ENCODE data around the gene DUSP5.
A peak's percentile ranks its signal among the peaks of the same experiment; 100 is the strongest.
"Not testable (repeated sequence)": the region's sequence is repeated elsewhere in the genome, so short reads cannot be mapped to it uniquely, and the experiment has no call there.

DUSP5 gene

DNA sequence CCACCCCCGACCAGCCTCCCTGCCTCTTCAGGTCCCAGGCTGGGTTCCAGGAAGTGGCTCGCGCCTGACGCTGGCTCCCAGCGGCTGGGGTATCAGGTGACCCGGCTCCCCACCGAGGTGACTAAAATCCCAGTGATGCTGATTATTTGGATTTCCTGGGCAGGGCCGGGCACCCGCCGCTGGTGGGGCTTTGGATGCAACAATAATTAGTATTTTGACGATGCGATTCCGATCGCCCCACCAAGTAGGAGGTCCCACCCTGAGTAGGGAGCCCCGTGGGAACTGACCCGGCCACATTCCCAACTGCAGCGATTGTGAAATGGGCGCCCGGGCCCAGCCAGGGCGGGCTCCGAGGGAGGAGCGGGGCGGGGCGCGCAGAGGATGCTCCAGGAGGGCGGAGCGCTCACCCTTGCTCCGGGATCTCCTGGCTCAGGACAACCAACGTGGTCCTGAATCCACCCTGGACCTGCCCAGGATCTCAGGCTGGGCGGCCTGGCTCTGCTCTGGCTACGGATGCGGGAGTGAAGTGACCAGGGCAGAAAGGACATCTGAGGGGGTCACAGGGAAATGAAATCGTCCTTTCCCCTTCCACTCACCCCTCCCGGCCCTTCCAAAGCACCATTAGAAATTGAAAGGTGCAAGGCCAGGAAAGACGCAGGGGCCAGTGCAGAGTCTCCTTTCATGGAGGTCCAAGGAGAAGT is 32.6 kb downstream of the DUSP5 start:
- no peak for TF ChIP-seq CTCF (IDR thresholded peaks at IDR 0.05; ENCODE audit: insufficient read depth, missing control alignments)
- DNase-seq (ENCODE audit: insufficient read length, low spot score) (no peak), FAIRE-seq (no peak)

GRCh38 chr10:110531687-110532086 is 34.0 kb downstream of the DUSP5 start:
- TF ChIP-seq CTCF (IDR thresholded peaks at IDR 0.05; ENCODE audit: insufficient read depth, missing control alignments), result no peak
- FAIRE-seq (no peak), DNase-seq (ENCODE audit: insufficient read length, low spot score) (no peak)

GRCh38 chr10:110532628-110533027 is 34.9 kb downstream of the DUSP5 start:
- not testable (repeated sequence) for DNase-seq (ENCODE audit: insufficient read length, low spot score); FAIRE-seq

GRCh38 chr10:110533149-110533548 is 35.4 kb downstream of the DUSP5 start:
- DNase-seq (ENCODE audit: insufficient read length, low spot score) (no peak), FAIRE-seq (no peak)
- no peak for TF ChIP-seq CTCF (IDR thresholded peaks at IDR 0.05; ENCODE audit: insufficient read depth, missing control alignments)

DNA sequence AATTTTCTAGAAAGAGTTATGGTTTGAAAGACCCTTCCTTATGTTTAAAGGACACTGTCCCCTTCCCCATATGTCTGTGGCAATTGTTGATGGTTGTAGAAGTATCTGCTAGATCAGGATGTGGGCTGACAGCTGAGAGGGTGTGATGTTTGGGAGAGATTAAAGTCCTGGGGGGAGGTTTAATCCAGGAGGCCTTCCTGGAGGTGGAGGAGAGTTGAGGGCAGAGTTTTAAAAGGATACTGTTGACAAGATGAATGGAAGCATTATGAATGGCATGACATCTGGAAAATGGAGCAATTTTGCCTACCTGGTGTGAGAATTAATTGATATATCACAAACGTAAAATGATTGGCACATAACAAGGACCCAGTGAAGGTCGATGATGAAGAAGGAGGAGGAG is 36.9 kb downstream of the DUSP5 start:
- TF ChIP-seq CTCF (IDR thresholded peaks at IDR 0.05; ENCODE audit: insufficient read depth, missing control alignments), result no peak
- no peak for DNase-seq (ENCODE audit: insufficient read length, low spot score)
- no peak for FAIRE-seq

- FAIRE-seq (no peak), DNase-seq (ENCODE audit: insufficient read length, low spot score) (no peak)
- peak; percentile 27 for TF ChIP-seq CTCF (IDR thresholded peaks at IDR 0.05; ENCODE audit: insufficient read depth, missing control alignments)
Observed at GRCh38 chr10:110535958-110536891, 38.5 kb downstream of the DUSP5 start.

GRCh38 chr10:110539091-110539490 is 41.4 kb downstream of the DUSP5 start:
- no peak for FAIRE-seq
- no peak for DNase-seq (ENCODE audit: insufficient read length, low spot score)
- no peak for TF ChIP-seq CTCF (IDR thresholded peaks at IDR 0.05; ENCODE audit: insufficient read depth, missing control alignments)
